ENCODE measurements around the gene HIRA.

Gene HIRA

GRCh38 chr22:19357270-19358105 lies 74.0 kb downstream of the HIRA start:
- DNase-seq (ENCODE audit: low read depth in 1 of 2, low spot score in 1 of 2), result no peak

- DNase-seq (ENCODE audit: low read depth in 1 of 2, low spot score in 1 of 2), result no peak
Observed at GRCh38 chr22:19356708-19357269, 74.7 kb downstream of the HIRA start.

GRCh38 chr22:19355413-19356157 lies 75.9 kb downstream of the HIRA start:
- DNase-seq (ENCODE audit: low read depth in 1 of 2, low spot score in 1 of 2), result no peak

- DNase-seq (ENCODE audit: low read depth in 1 of 2, low spot score in 1 of 2), result no peak
Observed at GRCh38 chr22:19354201-19354600, 77.3 kb downstream of the HIRA start.

- DNase-seq (ENCODE audit: low read depth in 1 of 2, low spot score in 1 of 2), result no peak
Observed at GRCh38 chr22:19353363-19354131, 78.0 kb downstream of the HIRA start.

- no peak for DNase-seq (ENCODE audit: low read depth in 1 of 2, low spot score in 1 of 2)
Observed at GRCh38 chr22:19352766-19353165, 78.8 kb downstream of the HIRA start.

- DNase-seq (ENCODE audit: low read depth in 1 of 2, low spot score in 1 of 2), result no peak
Observed at GRCh38 chr22:19352217-19352616, 79.3 kb downstream of the HIRA start.

- no peak for DNase-seq (ENCODE audit: low read depth in 1 of 2, low spot score in 1 of 2)
Observed at GRCh38 chr22:19351604-19352003, 79.9 kb downstream of the HIRA start.

GRCh38 chr22:19350947-19351346 lies 80.6 kb downstream of the HIRA start:
- DNase-seq (ENCODE audit: low read depth in 1 of 2, low spot score in 1 of 2), result no peak

- DNase-seq (ENCODE audit: low read depth in 1 of 2, low spot score in 1 of 2), result no peak
Observed at GRCh38 chr22:19350476-19350859, 81.1 kb downstream of the HIRA start.

- DNase-seq (ENCODE audit: low read depth in 1 of 2, low spot score in 1 of 2), result no peak
Observed at GRCh38 chr22:19349778-19350475, 81.6 kb downstream of the HIRA start.

- no peak for DNase-seq (ENCODE audit: low read depth in 1 of 2, low spot score in 1 of 2)
Observed at GRCh38 chr22:19346677-19347265, 84.8 kb downstream of the HIRA start.

- no peak for DNase-seq (ENCODE audit: low read depth in 1 of 2, low spot score in 1 of 2)
Observed at GRCh38 chr22:19344420-19344819, 87.1 kb downstream of the HIRA start.

GRCh38 chr22:19343470-19343869 lies 88.1 kb downstream of the HIRA start:
- DNase-seq (ENCODE audit: low read depth in 1 of 2, low spot score in 1 of 2), result no peak

- DNase-seq (ENCODE audit: low read depth in 1 of 2, low spot score in 1 of 2), result no peak
Observed at GRCh38 chr22:19341500-19341899, 90.0 kb downstream of the HIRA start.

- DNase-seq (ENCODE audit: low read depth in 1 of 2, low spot score in 1 of 2), result no peak
Observed at GRCh38 chr22:19337137-19337536, 94.4 kb downstream of the HIRA start.

GRCh38 chr22:19336133-19337075 lies 95.1 kb downstream of the HIRA start:
- DNase-seq (ENCODE audit: low read depth in 1 of 2, low spot score in 1 of 2), result no peak

GRCh38 chr22:19331975-19332374 lies 99.6 kb downstream of the HIRA start:
- DNase-seq (ENCODE audit: low read depth in 1 of 2, low spot score in 1 of 2), result no peak

GRCh38 chr22:19331474-19331873 lies 100.1 kb downstream of the HIRA start:
- no peak for DNase-seq (ENCODE audit: low read depth in 1 of 2, low spot score in 1 of 2)
